ENCODE results near the gene HECA.
"Not testable (repeated sequence)": the region's sequence is repeated elsewhere in the genome, so short reads cannot be mapped to it uniquely, and the experiment has no call there.

Gene HECA

GRCh38 chr6:139134817-139135577 lies at the start of gene HECA:
TSS of gene HECA (plus strand) at chr6:139135080. CDS start at chr6:139135397, 317 bp downstream.
- peak; percentile 100 for DNase-seq

- no peak for DNase-seq
Measured at GRCh38 chr6:139091826-139092225, 43.1 kb upstream of the HECA start.

- DNase-seq, result no peak
Measured at GRCh38 chr6:139099984-139100383, 34.9 kb upstream of the HECA start.

- DNase-seq, result no peak
Measured at GRCh38 chr6:139107051-139107450, 27.8 kb upstream of the HECA start.

- no peak for DNase-seq
Measured at GRCh38 chr6:139108378-139108777, 26.5 kb upstream of the HECA start.

GRCh38 chr6:139109558-139109957 lies 25.3 kb upstream of the HECA start:
- DNase-seq, result no peak

- DNase-seq, result no peak
Measured at GRCh38 chr6:139112146-139112545, 22.7 kb upstream of the HECA start.

- DNase-seq, result no peak
Measured at GRCh38 chr6:139112561-139112960, 22.3 kb upstream of the HECA start.

GRCh38 chr6:139114746-139115145 lies 20.1 kb upstream of the HECA start:
- DNase-seq, result no peak

- no peak for DNase-seq
Measured at GRCh38 chr6:139115989-139116758, 18.7 kb upstream of the HECA start.

GRCh38 chr6:139117734-139118133 lies 17.1 kb upstream of the HECA start:
- DNase-seq, result no peak

GRCh38 chr6:139119552-139119951 lies 15.3 kb upstream of the HECA start:
- no peak for DNase-seq

- not testable (repeated sequence) for DNase-seq
Measured at GRCh38 chr6:139122823-139123222, 12.1 kb upstream of the HECA start.

- DNase-seq, result peak; percentile 74
Measured at GRCh38 chr6:139124887-139125672, 9.8 kb upstream of the HECA start.

- peak; percentile 24 for DNase-seq
Measured at GRCh38 chr6:139126255-139126654, 8.6 kb upstream of the HECA start.

GRCh38 chr6:139126931-139127330 lies 7.9 kb upstream of the HECA start:
- no peak for DNase-seq

GRCh38 chr6:139129284-139129683 lies 5.6 kb upstream of the HECA start:
- DNase-seq, result no peak

GRCh38 chr6:139131736-139132280 lies 3.1 kb upstream of the HECA start:
- DNase-seq, result no peak

- DNase-seq, result no peak
Measured at GRCh38 chr6:139133262-139134063, 1.4 kb upstream of the HECA start.

- no peak for DNase-seq
Measured at GRCh38 chr6:139134064-139134395, 850 bp upstream of the HECA start.

GRCh38 chr6:139135578-139136545 lies 982 bp downstream of the HECA start:
- peak; percentile 62 for DNase-seq

Measured in activated CD8-positive, alpha-beta memory T cell treated with anti-CD3 and anti-CD28 coated beads, Interleukin-2, amount 50 U/mL, for 4 hours (primary cell).